Panc1 (cell line): Measurements from ENCODE around the gene WRAP73. TPM values are rescaled to one million over a fixed set of nuclear protein-coding genes. Genes with fewer than 3 reads are reported as not detected.

Source experiments
- ATAC-seq: fragments of 200-7000 bp; cut with Tn5 transposase; 2 replicates; pipeline ENCODE4 v1.9.1; 2020; ENCODE audit warnings: mild to moderate bottlenecking, moderate library complexity
- BruUV-seq: library from RNA; stranded (reverse); fragments of 400-500 nt; replicated peaks from 2 replicates; lab custom pipeline; 2021; lab: Mats Ljungman, UMichigan
- CTCF ChIA-PET: fragments of 300-600 bp; sonication (Branson Sonifier 250); formaldehyde crosslinking; loops from one replicate; lab custom pipeline; 2022; ENCODE audit warnings: antibody characterized with exemption; lab: Charles Lee
- POLR2A ChIA-PET: fragments of 300-600 bp; sonication (Branson Sonifier 250); formaldehyde crosslinking; loops from one replicate; lab custom pipeline; 2022; ENCODE audit warnings: antibody characterized with exemption; lab: Charles Lee
- DNase-seq: peaks from one replicate; pipeline ENCODE4 v3.0.0-alpha.2; 2010; ENCODE audit warnings: low read depth, low spot score
- H3K27ac ChIP-seq: 2 replicates; pipeline ENCODE4 v1.5.1; 2011; ENCODE audit warnings: mild to moderate bottlenecking, low read length, inconsistent platforms
- H3K27me3 ChIP-seq: fragments of 200-500 bp; sonication (Bioruptor generic); 2 replicates; pipeline ENCODE4 v1.6.0; 2014; ENCODE audit warnings: low read length, inconsistent platforms; ENCODE audit not compliant: control insufficient read depth, insufficient read depth
- H3K36me3 ChIP-seq: fragments of 200-500 bp; sonication (Bioruptor generic); 2 replicates; pipeline ENCODE4 v1.5.1; 2014; ENCODE audit warnings: inconsistent platforms, mild to moderate bottlenecking, low read length, moderate library complexity; ENCODE audit not compliant: control insufficient read depth, insufficient read depth
- H3K4me1 ChIP-seq: 2 replicates; pipeline ENCODE4 v1.5.1; 2011; ENCODE audit warnings: inconsistent platforms, mild to moderate bottlenecking, low read length, moderate library complexity; ENCODE audit not compliant: control insufficient read depth, insufficient read depth
- H3K4me3 ChIP-seq, 2 experiments: 2 replicates each; pipeline ENCODE4 v1.5.1; 2011 to 2012; ENCODE audit warnings: low read depth in 2 of 2, low read length in 2 of 2, mild to moderate bottlenecking in 2 of 2, inconsistent platforms in 1 of 2, moderate library complexity in 1 of 2
- H3K9me3 ChIP-seq: fragments of 200-500 bp; sonication (Bioruptor generic); 2 replicates; pipeline ENCODE4 v1.5.1; 2014; ENCODE audit warnings: low read depth, mild to moderate bottlenecking, inconsistent platforms, low read length, moderate library complexity; ENCODE audit not compliant: control insufficient read depth, insufficient read depth
- CTCF ChIP-seq: fragments of 450-650 bp; IDR thresholded peaks from 2 replicates; pipeline ENCODE4 v1.5.1; 2017; ENCODE audit warnings: mild to moderate bottlenecking
- POLR2AphosphoS5 ChIP-seq: IDR thresholded peaks from 2 replicates; pipeline ENCODE4 v1.6.1; 2012; ENCODE audit warnings: mild to moderate bottlenecking, low read depth, low read length, moderate library complexity
- REST ChIP-seq, 2 experiments: IDR thresholded peaks; 2 replicates each; pipeline ENCODE4 v1.6.1; 2011 to 2012; ENCODE audit warnings: low read depth in 2 of 2, control low read depth in 1 of 2, low read length in 1 of 2, mild to moderate bottlenecking in 1 of 2, moderate library complexity in 1 of 2; ENCODE audit not compliant: insufficient read depth in 1 of 2
- SIN3A ChIP-seq: IDR thresholded peaks from 2 replicates; pipeline ENCODE4 v1.6.1; 2012; ENCODE audit warnings: low read depth, mild to moderate bottlenecking, low read length, moderate library complexity, borderline replicate concordance; ENCODE audit not compliant: insufficient read depth
- TCF7L2 ChIP-seq: IDR thresholded peaks from 2 replicates; pipeline ENCODE4 v1.6.1; 2011; ENCODE audit warnings: mild to moderate bottlenecking, low read depth, low read length, inconsistent platforms
- in situ Hi-C: cut with HindIII; loops from 2 replicates; pipeline ENCODE4 v1.10.0; 2016; ENCODE audit warnings: low sequenced_read_pairs, low pct_unique_long_range_greater_than_20kb
- intact Hi-C: fragments of 100-400 bp; cut with micrococcal nuclease; formaldehyde crosslinking; loops from one replicate; pipeline ENCODE4 v1.10.0; 2022; ENCODE audit not compliant: unreplicated experiment
- total RNA-seq: library from RNA; stranded (reverse); gene quantifications from one replicate; pipeline ENCODE4 v1.2.1, GENCODE V29; 2021; ENCODE audit not compliant: unreplicated experiment

Gene WRAP73
- total RNA-seq, 1 experiment from 2014 or later: 27.1 TPM

- in situ Hi-C loops (no loop called here), intact Hi-C loops (no loop called here)
- no peak overlapping the region for H3K4me3 ChIP-seq
- H3K4me1 ChIP-seq: peaks cover 4% of the 10 kb centered on the region; the same call in 1 of the 2 replicates
- TF ChIP-seq POLR2AphosphoS5 (no peak), CTCF (no peak), SIN3A (no peak), TCF7L2 (no peak), REST (IDR thresholded peaks at IDR 0.05; ENCODE audit: insufficient read depth in 1 of 2, low read depth in 2 of 2, low read length in 1 of 2) (no peak)
- CTCF ChIA-PET: interaction anchor here (1.0 kb wide), 1 partner anchor 10 kb away, joined by 4 read pairs; no protein-coding TSS in a partner anchor
- no peaks in the 10 kb centered on the region for H3K27me3 ChIP-seq
- H3K9me3 ChIP-seq: no peaks in the 10 kb centered on the region
- BruUV-seq: no TSS peak
- DNase-seq (no peak), ATAC-seq (no peak)
- no peaks in the 10 kb centered on the region for H3K36me3 ChIP-seq
- H3K27ac ChIP-seq: no peak overlapping the region
- POLR2A ChIA-PET: no interaction called here
These were observed 36.0 kb upstream of the WRAP73 start for GRCh38 chr1:3685906-3686305.

- intact Hi-C loops: no loop called here
These were observed 35.3 kb upstream of the WRAP73 start for GRCh38 chr1:3685222-3685621.

More at GRCh38 chr1:3685222-3685621, 35.3 kb upstream of the WRAP73 start:
- H3K4me3 ChIP-seq: no peak overlapping the region
- no peak for ATAC-seq
- TF ChIP-seq CTCF (no peak), POLR2AphosphoS5 (no peak), REST (IDR thresholded peaks at IDR 0.05; ENCODE audit: insufficient read depth in 1 of 2, low read depth in 2 of 2, low read length in 1 of 2) (no peak), TCF7L2 (no peak), SIN3A (no peak)
- H3K27ac ChIP-seq: no peak overlapping the region
- no peaks in the 10 kb centered on the region for H3K9me3 ChIP-seq
- DNase-seq: no peak
- in situ Hi-C loops: no loop called here
- H3K27me3 ChIP-seq: no peaks in the 10 kb centered on the region
- H3K36me3 ChIP-seq: no peaks in the 10 kb centered on the region
- no TSS peak for BruUV-seq
- peaks cover 6% of the 10 kb centered on the region; the same call in 1 of the 2 replicates for H3K4me1 ChIP-seq
- POLR2A ChIA-PET: no interaction called here
- CTCF ChIA-PET: interaction anchor here (1.0 kb wide), 1 partner anchor 11 kb away, joined by 4 read pairs; no protein-coding TSS in a partner anchor
